ENCODE data around the gene NKAIN2.

NKAIN2 gene

DNA sequence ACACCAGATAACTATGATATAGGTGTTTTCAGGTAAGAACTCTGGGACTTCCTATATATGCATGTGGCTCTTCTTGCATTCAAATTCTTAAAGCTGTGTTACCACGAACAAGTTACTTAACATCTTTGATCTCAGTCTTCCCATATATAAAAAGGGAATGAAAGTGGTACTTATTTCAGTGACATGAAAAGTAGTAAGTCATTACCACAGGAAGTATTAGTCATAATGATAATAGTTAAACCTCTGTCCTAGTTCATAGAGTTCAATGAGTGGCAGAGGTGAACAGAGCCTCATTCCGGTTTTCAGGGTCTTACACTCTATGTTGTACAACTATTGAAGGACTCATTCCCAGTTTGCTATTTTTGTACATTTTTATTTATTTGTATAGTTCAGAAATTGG, 237.0 kb downstream of the NKAIN2 start:
- no peak for DNase-seq

DNA sequence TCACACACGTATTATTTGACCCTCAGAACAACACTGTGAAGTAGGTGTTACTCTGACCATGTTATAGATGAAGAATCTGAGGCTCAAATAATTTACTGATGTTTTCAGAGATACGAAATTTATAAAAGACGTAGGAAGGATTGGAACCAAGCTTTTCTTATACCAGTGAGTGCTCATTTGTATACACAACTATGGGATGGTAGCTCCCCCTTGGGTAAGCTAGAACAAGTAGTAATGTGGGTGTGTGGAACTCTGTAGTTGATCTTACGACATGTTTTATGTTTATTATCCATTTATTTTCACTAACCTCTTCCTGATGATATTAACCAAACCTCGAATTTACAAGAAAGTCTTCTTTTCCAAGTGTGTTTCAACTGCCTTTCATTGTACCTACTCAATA, 248.5 kb downstream of the NKAIN2 start:
- DNase-seq = no peak

DNA sequence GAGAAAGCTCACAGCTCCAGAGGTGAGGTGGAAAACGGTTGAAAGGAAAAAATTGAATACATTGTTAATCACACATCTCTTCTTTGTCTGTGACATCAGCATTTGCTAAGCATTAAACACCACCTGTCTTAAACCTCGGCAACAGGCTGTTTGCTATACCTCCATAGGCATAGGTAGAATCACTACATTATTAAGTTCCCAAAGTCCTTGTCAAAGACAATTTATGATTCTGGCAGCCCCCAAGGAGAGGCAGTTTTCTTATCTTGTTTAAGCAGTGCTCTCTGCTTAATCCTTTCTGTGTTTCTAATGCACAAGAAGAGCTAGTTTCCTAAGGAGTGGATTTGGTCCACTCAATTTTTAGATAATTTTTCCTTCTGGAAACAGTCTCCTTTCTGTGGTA, 249.7 kb downstream of the NKAIN2 start:
- no peak for DNase-seq

DNA sequence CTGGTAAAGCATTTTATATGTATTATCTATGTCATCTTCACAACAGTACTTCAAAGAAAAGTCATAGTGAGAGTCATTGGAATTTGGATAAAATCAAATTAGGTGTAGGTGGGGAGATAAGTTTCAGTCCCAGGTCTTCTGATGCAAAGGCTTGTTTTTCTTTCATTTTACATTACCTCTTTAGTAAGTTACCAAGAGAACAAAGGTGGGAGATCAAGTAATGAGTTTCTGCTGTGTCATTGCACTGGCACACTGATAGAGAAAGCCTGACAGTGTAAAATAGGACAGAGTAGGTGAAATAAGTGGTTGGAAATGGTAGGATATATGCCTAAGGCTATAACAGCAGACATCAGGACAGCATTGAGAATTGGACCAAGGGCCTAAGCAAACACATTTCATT, 250.4 kb downstream of the NKAIN2 start:
- no peak for DNase-seq

DNA sequence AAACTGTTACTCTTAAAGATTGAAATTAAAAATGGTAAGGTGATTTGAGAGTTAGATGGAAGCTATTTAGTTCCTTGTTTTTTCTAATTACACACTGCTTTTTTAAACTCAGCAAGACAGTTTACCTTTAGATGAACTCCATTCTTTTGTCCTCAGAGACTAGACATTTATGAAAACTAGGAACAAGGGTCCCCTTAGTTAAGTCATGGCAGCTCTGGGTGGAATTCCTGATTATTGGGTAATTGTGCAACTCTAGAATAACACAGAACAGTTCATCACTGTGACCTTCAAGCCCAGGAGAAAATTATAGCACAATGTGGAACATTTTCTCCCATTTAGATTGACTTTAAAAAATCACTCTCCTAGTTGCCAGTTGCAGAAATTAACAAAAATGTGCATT, 251.7 kb downstream of the NKAIN2 start:
- no peak for DNase-seq

DNA sequence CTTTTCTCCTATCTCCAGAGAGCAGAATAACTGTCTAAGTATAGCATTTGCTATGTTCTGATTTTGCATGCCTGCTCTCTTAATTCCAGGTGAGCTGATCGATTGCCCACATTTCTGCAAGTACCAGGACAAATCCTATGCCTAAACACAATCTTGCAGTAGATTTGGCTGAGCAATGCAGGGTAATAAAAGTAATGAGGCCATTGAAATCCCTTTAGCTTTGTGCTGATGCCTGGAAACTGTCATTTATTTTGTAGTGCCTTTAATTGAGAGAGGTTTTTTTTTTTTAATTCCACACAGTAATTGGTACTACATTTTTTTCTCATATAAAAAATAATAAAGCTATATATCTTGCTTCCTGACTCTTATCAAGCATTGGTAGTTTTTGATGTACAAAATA, 252.3 kb downstream of the NKAIN2 start:
- DNase-seq = no peak

DNA sequence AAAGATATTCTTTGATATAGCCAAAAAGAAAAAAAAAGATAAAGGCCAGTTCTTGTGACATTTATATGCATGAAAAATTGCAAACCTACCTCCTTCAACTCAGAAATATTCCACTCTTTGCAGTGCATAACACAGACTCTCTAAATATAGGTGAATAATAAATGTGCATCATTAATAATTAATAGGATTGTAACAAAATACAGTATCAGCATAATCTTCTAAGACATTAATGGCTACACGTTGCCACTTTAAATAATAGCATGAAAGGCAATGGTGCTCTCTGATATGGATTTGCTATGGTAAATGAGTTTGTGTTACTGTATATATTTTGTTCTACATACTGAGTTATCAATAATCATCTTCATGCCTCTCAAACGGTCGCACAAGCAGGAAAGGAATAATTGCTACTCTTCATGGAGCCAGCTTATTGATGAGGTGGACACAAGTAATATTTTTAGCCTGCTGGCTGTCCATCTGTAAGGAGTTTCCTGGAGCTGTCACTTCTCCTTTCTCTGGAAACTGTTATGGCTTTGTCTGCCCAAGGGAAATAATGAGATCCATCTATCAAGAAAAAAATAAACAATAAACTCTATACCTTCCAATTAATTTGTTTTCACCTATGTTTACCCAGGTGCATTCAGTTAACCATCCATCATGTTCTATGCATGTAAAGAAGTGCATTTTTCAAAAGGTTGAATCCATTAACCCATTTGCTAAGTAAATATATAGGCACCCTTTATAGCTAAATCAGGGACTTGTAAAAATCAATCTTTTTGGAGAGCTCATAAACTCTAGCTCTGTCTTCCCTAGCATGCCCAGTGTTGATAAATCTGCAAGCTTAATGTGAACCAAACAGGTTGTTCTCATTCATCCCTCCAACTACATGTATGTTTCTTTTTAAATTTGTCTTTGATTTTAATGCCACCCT, 253.0 kb downstream of the NKAIN2 start:
- no peak for DNase-seq

DNA sequence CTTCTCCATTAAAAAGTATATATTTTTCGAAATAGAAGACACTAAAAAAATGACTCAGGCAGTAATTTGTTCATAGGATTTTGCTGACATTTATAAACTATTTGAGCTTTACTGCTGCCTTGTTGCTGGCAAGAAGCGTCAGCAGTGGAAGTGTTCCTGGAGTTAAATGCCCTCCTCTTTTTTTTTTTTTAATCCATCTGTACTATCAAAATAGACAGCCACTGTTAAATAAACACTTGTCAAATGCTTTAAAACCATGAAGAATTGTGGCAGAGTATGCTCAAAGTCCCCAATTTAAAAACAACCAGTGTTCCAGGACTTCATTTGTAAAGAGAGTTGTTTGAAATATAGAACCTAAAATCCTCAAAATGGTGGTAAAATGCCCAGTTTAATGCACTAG, 253.8 kb downstream of the NKAIN2 start:
- no peak for DNase-seq

DNA sequence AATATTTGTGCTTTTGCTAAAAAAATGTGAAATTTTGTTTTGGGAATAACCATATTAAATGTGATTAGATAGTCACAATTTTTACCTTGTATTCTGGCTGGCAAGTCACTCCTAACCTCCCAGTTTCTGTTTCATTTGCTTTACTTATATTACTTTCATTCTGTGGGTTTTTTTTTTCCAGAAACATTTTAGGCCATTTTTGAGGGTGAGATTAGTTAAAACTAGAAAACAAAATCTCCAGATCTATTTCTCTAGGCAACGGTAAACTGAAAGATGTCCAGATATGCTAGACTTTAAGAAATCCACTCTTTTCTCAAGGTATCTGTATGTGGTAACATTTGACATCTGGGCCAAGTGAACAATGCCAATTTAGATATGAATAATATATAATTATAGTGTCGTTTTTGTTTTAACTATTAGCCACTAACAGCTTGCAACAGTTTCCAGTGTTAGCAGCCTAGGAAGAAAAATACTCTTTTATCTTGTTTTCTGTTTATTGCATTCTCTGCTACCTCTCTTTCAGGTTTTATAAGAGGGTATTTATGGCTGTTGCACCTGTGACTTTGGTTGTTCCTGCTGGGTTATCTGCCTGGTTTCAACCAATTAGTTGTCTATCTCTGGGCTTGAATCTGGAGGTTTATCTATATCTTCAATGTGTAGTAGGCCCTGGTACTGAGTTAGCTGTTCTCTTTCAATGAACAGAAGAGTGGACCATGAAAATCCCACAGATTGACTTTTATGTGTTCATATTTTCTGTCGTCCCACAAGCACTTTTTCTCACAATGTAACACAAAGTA, 260.9 kb downstream of the NKAIN2 start:
- DNase-seq = no peak

DNA sequence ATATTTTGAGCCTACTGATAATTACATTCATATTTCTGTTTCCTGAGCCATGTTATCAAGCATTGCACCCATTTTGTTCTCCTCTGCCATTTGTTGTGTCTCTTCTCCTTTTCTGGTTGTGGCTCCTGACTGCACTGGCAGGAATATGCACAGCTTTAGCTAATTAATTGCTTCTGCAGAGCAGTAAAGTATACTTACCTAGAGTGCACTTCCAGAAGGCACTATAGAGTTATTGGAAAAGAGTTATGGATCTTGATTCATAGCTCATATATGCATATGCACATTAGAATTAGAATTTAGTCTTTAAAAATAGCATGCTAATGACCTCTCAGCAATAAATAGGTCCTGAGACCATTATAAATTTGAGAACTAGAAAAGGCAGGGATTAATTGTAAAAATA, 262.6 kb downstream of the NKAIN2 start:
- no peak for DNase-seq

DNA sequence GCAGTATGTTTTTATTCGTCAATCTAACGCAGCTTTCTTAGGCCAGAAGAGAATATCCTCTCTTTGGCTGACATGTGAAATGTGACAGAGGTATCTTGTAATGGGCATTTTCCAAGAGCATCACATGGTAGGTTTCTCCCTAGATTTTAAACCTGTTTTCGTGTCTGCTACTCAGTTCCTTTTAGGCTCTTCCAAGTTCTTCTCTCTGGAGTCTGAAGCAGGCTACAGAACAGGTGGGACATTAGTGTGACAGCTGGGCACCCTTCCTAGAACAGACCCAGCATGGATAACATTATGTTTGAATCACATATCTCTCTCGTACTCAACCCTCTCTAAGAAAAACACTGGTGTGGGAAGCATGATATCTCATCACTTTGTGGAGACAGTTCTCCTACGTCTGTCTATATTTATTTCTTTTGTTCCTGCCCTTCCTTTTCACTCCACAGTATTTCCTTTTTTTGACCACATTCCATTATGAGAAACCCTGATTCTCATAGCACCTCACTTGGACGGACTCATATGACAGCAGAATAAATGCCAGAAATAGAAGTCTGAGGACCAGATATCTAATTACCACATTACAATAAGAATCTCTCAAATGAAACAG, 263.4 kb downstream of the NKAIN2 start:
- DNase-seq = no peak

DNA sequence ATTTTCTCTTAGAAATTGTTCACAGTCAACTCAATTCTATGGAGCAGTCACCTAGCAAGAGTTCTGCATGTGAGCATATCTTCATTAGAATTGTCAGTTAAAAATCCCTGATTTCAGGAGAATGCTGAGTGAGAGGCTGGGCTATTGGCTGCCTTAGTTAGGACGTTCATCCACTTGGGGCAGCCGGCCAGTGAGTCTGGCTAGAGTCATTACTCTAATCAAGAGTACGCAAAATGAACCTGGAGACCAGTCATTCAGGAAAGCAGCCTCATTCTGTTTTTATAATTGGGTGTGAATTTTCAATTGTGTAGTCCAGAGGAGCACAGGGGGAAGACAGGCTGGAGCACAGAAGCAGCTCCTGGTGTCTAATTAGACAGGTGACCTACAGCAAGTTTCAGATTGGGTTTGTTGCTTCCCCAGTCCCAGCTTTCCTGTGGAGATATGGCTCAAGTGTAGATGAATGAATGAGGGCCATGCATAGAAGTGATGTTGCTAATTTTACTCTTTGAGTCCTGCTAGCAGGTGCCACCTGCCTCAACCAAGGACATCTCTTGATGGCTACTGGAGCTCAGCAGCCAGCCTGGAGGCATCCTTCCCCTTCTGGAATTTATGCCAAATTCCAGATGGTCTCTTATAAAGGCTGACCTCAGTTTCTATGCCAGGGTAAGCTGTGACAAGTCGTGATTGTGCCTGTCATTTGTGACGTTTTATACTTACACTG, 265.7 kb downstream of the NKAIN2 start:
- no peak for DNase-seq

DNA sequence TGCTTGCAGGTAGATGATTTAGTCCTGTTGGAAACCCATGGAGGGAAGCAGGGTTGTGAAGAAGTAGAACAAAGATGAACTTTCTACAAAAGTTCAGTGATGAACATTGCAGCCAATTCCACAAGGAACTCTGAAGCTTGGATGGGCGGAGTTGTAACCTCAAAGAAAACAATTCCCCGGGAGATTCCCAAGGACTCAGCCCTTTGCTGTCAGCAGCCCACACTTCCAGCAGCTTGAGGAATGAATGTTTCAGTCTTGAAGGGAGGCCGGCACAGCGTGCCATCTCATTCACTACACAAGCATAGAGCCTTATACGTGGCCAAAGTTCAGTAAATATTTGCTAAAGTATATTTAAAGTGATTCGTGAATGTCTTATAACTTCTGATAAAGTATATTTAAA, 269.4 kb downstream of the NKAIN2 start:
- DNase-seq = no peak

DNA sequence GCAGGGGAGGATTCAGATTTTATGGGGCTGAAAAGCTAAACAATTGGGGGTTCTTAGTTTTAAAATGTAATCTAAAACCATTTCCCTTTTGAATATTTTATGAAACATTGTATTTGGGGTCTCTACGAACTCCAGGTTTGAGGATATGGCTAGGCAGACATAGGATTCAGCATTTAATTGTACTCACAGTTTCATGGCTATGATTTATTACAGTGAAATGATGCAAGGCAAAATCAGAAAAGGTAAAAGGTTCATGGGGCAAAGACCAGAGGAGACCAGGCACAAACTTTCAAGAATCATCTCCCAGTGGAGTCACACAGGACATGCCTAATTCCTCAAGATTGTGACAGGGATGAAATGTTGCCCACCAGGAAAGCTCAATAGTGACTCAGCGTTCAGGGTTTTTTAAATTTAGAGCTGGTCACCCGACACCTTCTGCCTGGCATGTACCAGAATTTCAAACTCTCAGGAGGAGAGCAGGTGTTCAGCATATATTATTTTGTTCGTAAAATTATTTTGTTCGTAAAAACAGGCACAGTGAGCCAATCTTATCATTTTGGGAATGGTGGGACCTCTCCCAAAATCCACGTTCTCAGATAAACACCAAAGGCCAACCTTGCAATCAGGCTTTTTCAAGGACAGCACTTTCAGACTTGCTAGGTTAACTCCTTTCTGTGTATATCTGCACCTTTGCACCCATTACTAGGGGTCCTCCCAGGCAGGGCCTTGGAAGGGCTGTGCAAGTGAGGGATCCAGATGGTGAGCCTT, 270.3 kb downstream of the NKAIN2 start:
- DNase-seq = no peak

DNA sequence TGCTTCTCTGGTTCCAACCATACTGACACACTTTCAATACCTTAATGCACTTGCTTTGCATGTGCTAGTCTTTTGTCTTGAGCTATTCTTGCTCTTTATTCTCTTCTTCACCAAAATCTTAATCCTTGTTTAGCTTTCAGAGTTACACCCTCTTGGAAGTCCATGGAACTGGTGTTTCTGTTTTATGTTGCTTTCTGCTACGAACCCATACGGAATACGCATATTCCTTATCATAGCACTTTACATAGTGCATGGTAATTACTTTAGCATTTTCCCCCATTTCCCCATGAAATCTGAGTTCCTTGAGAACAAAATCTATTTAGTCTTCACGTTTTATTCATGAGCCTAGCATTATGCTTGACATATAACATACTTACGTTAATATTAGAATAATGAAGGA, 270.9 kb downstream of the NKAIN2 start:
- no peak for DNase-seq

DNA sequence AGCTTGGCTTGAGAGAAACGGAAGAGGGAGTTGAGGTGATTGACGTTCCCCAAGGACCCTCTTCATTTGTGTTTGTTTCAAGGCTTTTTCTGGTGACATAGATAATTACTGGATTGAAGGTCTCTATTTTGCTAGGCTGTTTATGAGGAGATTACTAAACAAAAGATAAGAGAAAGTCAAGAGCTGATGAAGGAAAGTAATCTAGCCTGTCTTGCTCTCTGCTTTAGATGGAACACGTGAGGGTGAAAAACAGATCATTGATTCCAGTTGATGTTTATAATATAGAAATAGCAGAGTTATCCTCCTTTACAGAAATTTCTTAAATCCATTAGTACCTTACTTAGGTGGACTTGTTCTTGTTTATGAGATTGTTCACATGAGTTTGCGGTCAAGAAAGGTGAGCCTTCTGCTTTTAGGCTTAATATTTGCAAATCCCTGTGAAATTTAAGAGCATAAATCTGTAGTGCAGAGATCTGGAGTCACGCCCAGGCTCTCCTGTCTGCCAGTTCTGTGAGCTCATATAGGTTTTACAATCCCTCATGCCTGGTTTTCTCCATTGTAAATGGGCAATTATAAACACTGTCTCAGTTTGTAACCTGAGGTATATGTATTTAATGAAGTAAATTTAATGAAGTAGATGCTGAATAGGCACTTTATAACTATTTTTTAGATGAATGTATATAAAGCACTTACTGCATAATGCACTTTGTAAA, 272.8 kb downstream of the NKAIN2 start:
- no peak for DNase-seq

DNA sequence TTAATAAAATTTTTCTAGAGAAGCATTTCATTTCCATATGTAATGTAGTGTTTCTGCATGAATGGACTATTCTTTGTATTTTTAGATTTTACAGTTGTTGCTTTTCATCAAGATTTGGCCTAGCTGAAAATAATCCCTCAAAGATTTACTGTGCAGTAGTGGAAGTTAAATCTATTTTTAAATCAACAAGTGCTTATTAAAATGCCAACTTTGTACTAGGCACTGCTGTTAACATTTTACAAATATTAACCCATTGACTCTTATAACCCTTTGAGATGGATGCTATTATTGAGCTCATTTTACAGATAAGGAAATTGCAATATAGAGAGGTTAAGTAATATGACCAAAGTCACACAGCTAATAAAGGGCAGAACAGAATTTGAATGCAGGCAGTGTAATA, 274.5 kb downstream of the NKAIN2 start:
- DNase-seq = no peak

DNA sequence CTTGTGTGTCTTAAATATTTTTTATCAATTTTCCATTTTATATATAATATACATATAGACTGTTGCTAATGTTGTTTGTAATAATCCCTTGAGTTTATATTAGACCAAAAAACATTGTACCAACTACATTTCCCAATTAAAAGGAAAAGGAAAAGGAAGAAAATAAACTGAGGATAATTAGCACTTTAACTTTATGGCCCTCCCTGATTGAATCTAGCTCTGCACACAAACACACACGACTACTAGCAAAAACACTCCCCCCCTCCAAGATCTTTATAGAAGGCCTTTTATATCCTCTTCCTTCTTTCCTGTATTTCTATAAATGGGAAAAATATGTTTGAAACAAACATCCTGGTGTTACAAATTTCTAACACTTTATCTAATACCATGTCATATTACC, 276.8 kb downstream of the NKAIN2 start:
- DNase-seq = no peak

DNA sequence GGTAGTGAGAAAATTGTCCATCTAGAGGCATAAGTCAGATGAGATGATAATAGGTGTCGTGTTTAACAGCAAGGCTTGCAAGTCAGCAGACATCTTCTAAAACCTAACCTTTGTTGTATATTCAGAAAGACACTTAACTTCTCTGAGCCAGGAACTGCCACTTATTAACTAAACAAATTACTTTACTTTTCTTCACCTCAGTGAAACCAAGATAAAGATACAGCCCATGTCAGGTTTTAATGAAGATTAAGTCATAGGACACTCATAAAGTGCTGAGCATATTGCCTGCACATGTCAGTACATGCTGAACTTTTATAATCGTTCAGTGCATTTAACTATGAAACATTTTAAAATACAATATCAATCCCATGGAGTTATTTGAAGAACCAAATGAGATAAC, 286.8 kb downstream of the NKAIN2 start:
- peak; percentile 25 for DNase-seq

DNA sequence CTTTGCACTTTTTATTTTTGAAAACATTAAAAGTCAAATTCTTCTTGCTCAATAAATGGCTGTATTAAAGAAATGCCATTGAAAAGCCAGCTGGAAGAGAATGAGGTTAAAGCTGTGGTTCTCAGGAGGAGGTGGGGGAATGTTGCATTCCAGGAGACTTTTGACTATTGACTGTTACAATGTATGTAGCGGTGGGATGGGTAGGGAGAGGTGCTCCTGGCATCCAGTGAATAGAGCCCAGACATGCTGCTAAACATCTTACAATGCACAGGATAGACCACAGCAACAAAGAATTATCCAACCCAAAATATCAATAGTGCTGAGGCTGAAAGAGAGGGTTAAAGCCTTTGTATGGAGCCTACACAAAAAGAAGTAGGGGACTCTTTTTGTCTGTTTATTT, 295.9 kb downstream of the NKAIN2 start:
- no peak for DNase-seq

DNA sequence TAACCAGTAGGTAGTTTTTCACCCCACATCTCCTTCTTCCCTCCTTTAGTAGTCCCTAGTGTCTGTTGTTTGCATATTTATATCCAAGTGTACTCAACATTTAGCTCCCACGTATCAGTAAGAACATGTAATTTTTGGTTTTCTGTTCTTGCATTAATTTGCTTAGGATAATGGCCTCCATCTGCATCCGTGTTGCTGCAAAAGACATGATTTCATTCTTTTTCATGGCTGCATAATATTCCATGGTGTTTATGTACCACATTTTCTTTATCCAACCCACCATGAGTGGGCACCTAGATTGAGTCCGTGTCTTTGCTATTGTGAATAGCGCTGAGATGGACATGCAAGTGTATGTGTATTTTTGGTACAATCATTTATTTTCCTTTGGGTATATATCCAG, 306.8 kb downstream of the NKAIN2 start:
- no peak for DNase-seq

DNA sequence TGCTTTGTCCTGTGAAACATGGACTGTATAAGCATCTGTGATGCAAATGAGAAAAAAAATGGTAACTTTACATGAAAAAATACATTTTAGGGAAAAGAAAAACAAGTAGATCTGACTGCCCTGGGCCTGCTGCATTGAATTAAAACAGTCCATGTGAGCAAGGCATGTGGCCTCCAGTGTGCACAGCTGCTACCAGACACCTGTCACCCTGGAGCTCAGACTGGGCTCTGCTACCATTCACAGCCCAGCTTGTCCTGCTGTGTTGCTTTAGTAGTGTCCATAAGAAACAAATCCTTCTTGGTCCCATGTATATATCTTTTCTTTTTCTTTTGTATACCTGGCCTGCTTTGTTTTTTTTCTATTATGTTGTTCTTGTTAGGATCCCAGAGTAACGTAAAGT, 315.9 kb downstream of the NKAIN2 start:
- peak in 1 of 2 experiments; percentile 26 for DNase-seq
